NCI-H2107 treated with DMSO at 0.1 percent for 48 hours (cell line): ENCODE data around the gene ERO1A.
"Not testable (repeated sequence)": the region's sequence is repeated elsewhere in the genome, so short reads cannot be mapped to it uniquely, and the experiment has no call there.

Experiments used
- DNase-seq: peaks from one replicate; lab custom pipeline; 2025; ENCODE audit not compliant: unreplicated experiment; lab: John Stamatoyannopoulos, UW

The ERO1A gene, protein sequence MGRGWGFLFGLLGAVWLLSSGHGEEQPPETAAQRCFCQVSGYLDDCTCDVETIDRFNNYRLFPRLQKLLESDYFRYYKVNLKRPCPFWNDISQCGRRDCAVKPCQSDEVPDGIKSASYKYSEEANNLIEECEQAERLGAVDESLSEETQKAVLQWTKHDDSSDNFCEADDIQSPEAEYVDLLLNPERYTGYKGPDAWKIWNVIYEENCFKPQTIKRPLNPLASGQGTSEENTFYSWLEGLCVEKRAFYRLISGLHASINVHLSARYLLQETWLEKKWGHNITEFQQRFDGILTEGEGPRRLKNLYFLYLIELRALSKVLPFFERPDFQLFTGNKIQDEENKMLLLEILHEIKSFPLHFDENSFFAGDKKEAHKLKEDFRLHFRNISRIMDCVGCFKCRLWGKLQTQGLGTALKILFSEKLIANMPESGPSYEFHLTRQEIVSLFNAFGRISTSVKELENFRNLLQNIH

GRCh38 chr14:52695481-52696091 is at the start of gene ERO1A:
ERO1A (minus strand) TSS chr14:52695558; CDS start chr14:52695481, 77 bp downstream.
- DNase-seq: peak; percentile 76

DNA sequence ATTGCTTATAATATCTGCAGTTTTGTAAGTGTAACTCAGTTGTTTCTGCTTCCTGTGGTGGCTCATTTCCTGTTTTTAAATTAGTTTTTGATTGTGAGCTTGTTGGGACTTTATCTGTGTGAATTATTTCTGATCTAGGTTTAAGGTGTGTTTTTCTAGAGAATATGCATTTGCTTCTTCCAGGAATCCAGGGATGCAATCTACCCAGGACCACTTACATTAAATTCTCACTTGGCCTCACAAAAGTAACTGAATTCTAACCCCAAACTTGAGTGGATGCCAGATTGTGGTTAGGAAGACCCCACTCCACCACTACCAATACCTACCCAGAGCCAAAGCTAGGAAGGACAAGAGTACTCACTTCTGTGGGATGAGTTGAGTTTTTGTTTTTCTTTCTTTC is 46.5 kb upstream of the ERO1A start:
- no peak for DNase-seq

DNA sequence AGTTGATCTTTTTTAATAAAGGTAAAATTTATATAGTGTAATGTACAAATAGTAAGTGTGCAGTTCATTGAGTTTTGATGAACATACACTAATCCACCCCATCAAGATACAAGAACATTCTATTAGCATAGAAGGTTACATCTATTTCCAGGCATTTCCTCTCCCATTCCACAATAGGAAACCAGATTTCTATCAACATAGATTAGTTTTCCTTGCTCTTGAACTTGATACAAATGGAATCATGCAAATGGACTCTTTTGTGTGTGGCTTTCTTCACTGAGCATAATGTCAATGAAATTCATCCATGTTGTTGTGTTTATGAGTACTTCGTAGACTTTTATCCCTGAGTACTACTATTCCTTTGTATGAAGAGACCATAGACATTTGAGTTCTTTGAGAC is 45.4 kb upstream of the ERO1A start:
- DNase-seq: no peak

- no peak for DNase-seq
Measured at GRCh38 chr14:52738409-52738808, 43.1 kb upstream of the ERO1A start.

DNA sequence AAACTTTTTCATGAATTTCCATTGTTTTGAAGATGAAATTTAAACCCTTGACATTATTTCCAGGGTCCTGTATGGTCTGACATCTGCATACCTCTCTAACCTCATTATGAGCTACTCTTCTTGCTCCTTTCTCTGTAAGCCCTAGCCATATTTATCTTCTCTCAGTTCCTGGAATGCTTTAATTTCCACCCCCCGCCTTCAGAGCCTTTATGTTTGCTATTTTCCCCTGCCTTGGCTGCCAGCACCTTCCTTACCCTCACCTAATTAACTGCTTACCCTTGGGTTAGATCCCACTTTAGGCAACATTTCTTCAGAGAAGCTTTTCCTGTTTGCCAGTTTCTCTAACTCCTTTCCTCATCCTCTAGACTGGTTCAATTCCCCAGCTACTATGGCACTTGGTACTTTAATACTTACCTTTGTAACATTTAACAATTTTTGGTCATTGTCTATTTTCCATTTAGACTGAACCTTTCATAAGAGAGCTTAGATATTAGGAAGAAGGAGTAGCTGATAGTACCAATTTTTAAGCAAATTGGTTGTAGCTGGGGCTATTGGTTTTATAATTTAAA is 40.6 kb upstream of the ERO1A start:
- no peak for DNase-seq

- DNase-seq: no peak
Measured at GRCh38 chr14:52733824-52734223, 38.5 kb upstream of the ERO1A start.

DNA sequence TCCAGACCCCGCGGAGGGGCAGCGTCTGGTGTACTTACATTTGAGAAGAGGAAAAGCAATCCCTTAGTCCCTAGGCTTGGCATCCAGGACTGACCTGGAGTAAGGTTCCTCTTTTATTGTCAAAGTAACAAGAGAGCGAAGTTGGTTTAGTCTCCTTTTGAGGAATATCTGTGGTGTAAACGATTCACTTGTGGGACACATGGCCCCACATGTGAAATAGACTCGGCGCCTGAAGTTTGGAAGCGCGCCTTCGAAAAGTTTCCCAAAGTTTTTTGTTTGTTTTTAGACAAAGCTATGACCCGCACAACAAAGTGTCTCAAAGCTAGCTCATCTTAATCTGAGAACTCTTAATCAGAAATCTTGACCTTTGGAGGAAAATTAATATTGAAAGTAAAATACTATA is 35.4 kb upstream of the ERO1A start:
- DNase-seq: no peak

DNA sequence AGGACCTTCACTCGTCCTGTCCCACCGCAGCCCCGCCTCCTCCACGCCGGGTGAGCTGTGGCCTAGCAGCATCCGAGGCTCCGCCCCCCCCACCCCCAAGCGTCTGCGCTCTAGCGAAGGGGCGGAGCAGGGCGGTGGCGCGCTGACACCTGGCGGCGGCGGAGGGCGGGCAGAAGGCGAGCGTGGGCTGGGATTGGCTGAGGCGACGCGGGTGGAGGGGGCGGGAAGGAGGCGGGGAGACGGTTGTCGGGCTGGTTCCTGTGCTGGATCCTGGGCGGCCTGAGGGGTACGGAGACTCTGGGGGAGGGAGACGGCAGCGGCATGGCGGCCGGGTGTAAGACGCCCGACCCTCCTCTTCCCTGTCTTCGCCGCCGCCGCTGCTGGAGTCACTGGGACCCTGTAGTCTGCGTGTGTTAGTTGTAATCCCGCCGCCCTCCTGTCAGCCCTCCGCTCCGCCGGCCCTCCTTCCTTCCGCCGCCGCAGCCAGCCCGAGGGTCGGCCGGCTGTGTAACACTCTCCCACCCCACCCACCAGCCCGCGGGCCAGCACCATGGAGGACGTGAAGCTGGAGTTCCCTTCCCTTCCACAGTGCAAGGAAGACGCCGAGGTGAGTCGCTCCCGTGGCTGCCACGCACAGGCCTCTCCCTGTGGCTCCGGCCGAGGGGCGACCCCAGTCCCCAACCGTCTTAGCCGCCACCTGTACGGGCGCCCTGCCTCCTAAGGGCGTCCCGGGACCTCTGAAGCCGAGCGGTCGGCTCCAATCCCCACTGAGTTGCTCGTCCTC is 34.8 kb upstream of the ERO1A start, which contains the start of gene STYX:
STYX (plus strand) TSS at position 242 of the 784 bp plus-strand sequence; CDS start at position 551, 309 bp downstream.
- peak; percentile 97 for DNase-seq

DNA sequence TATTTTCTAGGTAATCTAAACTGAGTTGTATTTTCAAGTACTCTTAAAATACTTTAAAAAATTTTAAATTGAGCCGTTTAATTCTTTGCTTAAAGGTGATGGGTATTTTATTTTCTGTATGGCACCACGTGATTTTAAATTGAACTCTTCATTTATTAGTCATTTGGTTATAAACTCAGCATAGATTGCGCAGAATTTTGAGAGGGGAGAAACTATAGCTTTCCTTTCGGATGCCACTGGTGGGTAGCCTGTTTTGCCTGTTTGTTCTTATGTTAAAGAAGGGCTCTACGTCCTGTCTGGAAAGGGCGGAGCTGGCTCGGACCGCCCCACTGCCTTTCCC is 34.2 kb upstream of the ERO1A start:
- DNase-seq: no peak

GRCh38 chr14:52729035-52729434 is 33.7 kb upstream of the ERO1A start:
- DNase-seq: not testable (repeated sequence)

- not testable (repeated sequence) for DNase-seq
Measured at GRCh38 chr14:52727509-52727908, 32.2 kb upstream of the ERO1A start.

GRCh38 chr14:52724360-52724644 is 28.9 kb upstream of the ERO1A start:
- DNase-seq: no peak

DNA sequence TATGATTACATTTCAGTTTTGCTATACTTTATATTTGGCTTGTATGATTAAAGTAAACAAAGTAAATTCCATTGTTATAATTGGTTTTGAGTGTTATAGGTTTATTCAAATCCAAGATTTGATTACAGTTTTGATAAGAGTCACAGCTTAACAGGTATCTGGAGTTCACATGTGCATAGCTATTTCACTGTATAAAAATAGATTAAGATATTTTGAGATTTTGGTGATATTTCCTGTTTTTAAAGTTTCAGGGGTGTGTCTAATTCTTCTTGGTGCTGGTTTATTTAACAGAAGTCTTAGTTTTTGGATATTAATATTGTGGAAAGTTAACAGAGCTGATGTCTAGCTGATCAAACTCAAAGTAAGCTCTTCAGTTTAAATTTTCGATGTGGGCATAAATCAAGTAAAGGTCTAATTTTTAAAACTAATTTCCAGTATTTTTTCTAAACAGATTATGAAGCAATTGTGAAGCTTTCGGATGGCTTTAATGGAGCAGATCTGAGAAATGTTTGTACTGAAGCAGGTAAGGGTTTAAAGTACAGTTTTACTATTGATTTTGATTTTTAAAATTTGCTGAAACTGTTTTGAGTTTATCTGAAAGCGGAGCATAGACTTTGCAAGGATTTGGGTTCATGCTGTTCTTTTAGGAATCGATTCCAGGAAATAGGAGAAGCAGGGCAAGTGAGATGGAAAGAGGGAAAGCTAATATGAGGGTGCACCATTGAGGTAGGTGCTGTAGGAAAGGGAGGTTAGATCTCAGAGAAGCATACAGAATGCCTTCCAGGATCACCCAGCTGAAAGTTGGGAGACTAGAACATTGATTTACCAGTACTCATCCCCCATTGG is 28.4 kb upstream of the ERO1A start:
- no peak for DNase-seq

DNA sequence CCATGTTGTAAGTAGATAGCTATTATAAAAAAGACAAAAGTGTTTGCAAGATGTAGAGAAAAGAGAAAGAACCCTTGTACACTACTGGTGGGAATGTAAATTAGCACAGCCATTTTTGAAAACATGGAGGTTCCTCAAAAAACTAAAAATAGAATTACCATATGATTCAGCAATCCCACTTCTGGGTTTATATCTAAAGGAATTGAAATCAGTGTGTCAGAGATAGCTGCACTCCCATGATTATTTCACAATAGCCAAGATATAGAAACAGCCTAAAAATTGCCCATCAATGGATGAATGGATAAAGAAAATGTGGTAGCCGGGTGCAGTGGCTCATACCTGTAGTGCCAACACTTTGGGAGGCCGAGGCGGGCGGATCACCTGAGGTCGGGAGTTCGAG is 20.8 kb upstream of the ERO1A start:
- no peak for DNase-seq

GRCh38 chr14:52711666-52712065 is 16.3 kb upstream of the ERO1A start:
- DNase-seq: no peak

GRCh38 chr14:52706724-52707706 is 11.7 kb upstream of the ERO1A start, which contains the start of gene PSMC6:
PSMC6 (plus strand) TSS chr14:52707200; CDS start chr14:52707220, 20 bp downstream.
- DNase-seq: peak; percentile 91

DNA sequence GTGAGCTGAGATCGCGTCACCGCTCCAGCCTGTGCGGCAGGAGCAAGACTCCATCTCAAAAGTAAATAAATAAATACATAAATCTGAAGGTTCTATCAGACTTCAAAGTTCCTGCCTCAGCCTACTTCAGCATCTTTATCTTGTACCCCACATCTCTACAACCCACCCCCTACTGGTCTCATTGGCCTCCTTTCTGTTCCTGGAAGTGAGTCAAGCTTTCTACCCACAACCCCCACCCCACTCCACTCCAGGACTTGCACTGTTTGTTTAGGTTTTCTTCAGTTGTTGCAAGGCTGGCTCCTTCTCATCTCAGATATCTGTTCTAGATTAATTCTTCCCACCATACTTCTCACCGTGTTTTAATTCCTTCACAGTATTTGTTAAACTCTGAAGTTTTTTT is 10.9 kb upstream of the ERO1A start:
- no peak for DNase-seq

DNA sequence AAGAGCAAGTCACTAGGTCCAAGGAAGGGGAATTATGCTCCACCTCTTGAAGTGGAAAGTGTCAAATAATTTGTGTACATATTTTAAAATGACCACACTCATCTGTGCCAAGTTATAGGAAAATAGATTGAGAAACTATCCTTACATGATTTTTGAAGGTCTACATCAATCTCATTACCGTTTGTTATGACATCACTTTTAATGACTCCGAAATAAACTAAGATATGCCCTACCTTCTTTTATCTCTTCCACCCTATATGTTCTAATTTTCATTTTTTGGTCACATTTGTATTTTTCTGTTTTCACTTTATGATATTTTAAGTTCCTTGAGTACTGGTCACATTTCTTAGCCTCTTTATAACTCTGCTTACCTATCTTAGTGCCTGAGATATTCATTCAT is 8.3 kb upstream of the ERO1A start:
- DNase-seq: no peak

- no peak for DNase-seq
Measured at GRCh38 chr14:52703225-52703624, 7.9 kb upstream of the ERO1A start.
